Measurements from ENCODE around the gene FCHSD1.

The FCHSD1 gene

DNA sequence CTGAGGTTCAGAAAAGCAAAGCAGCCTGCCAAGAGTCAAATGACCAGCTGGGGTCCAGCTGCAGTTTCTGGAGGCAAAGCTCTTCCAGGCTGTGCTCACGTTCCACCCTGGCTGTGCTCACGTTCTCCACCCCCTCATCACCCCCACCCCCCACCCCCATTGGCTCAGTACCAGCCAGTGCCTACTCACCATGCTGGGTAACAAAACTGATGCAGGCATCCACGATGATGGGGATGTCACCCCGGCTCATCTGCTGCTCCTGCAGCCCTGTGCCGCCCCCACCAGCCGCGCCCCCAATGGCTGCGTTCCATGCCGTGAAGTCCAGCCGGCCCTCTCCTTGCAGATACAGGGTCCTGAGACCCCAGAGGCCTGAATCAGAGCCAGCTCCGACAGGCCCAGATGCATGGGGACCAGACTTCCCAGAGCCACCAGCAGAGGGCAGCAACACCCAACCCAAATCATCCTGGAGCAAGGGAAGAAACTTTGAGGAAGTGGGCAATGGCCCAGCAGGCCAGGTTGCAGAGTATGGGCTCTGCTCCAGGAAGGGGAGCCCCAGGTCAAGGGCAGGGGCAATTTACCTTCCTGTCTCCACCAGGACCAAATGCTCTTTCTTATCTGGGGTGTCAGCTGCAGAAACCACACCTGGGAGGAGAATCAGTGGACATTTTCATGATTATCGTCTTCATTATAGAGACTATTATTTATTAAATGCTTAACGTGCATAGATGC lies 13.7 kb upstream of the FCHSD1 start:
- Histone ChIP-seq H3K4me2 (ENCODE audit: low read depth, low read length, poor library complexity, severe bottlenecking) (peak overlapping the region; percentile 16), H3K79me2 (ENCODE audit: insufficient read depth, low read length) (no peaks in the 10 kb centered on the region), H3F3A (ENCODE audit: low read depth) (no peaks in the 10 kb centered on the region)

DNA sequence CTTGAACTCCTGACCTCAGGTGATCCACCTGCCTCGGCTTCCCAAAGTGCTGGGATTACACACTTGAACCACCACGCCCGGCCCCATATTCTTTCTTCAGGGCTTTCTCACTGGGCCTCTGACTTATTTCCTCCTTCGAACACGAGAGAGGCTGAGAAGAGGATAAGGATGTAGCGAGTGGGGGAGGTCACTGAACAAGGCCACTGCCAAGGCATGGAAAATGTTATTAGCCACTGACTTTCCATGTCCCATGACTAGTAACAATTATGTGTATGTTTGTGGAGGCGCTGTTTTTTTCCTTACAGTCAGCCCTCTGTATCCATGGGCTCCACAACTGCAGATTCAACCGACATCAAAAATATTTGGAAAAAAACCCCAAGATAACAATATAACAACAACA lies 12.3 kb upstream of the FCHSD1 start:
- H3K36me3 ChIP-seq (ENCODE audit: insufficient read depth, low read length) = no peaks in the 10 kb centered on the region
- H3K9ac ChIP-seq (ENCODE audit: low read depth, low read length, poor library complexity, severe bottlenecking) = no peak overlapping the region
- no peak for TF ChIP-seq EZH2phosphoT487 (IDR thresholded peaks at IDR 0.05; ENCODE audit: borderline replicate concordance)
- TF ChIP-seq, protein P1, sequence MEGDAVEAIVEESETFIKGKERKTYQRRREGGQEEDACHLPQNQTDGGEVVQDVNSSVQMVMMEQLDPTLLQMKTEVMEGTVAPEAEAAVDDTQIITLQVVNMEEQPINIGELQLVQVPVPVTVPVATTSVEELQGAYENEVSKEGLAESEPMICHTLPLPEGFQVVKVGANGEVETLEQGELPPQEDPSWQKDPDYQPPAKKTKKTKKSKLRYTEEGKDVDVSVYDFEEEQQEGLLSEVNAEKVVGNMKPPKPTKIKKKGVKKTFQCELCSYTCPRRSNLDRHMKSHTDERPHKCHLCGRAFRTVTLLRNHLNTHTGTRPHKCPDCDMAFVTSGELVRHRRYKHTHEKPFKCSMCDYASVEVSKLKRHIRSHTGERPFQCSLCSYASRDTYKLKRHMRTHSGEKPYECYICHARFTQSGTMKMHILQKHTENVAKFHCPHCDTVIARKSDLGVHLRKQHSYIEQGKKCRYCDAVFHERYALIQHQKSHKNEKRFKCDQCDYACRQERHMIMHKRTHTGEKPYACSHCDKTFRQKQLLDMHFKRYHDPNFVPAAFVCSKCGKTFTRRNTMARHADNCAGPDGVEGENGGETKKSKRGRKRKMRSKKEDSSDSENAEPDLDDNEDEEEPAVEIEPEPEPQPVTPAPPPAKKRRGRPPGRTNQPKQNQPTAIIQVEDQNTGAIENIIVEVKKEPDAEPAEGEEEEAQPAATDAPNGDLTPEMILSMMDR (conservative IDR thresholded peaks at IDR 0.05; ENCODE audit: low read length) = no peak

More for the DNA sequence above, 13.7 kb upstream of the FCHSD1 start:
- TF ChIP-seq EZH2phosphoT487 (IDR thresholded peaks at IDR 0.05; ENCODE audit: borderline replicate concordance) = no peak
- TF ChIP-seq, protein P1 (conservative IDR thresholded peaks at IDR 0.05; ENCODE audit: low read length) = peak; percentile 87
- H3K9me2 ChIP-seq (replicated peaks; ENCODE audit: low read depth, low read length) = no peaks in the 10 kb centered on the region
- H4K20me1 ChIP-seq (ENCODE audit: insufficient read depth, low read length, poor library complexity, severe bottlenecking) = no peaks in the 10 kb centered on the region
- no peak overlapping the region for H3K9ac ChIP-seq (ENCODE audit: low read depth, low read length, poor library complexity, severe bottlenecking)
- H3K4me3 ChIP-seq (ENCODE audit: low read length, poor library complexity, severe bottlenecking) = no peak overlapping the region
- no peaks in the 10 kb centered on the region for H3K9me3 ChIP-seq (ENCODE audit: insufficient read depth, low read depth, low read length)
- no peaks in the 10 kb centered on the region for H3K27me3 ChIP-seq (ENCODE audit: insufficient read depth, low read length, poor library complexity, severe bottlenecking)
- H2AFZ ChIP-seq (ENCODE audit: low read length) = peak overlapping the region; percentile 72
- no peaks in the 10 kb centered on the region for H3K4me1 ChIP-seq (ENCODE audit: insufficient read depth, low read length, poor library complexity, severe bottlenecking)
- no peaks in the 10 kb centered on the region for H3K36me3 ChIP-seq (ENCODE audit: insufficient read depth, low read length)

DNA sequence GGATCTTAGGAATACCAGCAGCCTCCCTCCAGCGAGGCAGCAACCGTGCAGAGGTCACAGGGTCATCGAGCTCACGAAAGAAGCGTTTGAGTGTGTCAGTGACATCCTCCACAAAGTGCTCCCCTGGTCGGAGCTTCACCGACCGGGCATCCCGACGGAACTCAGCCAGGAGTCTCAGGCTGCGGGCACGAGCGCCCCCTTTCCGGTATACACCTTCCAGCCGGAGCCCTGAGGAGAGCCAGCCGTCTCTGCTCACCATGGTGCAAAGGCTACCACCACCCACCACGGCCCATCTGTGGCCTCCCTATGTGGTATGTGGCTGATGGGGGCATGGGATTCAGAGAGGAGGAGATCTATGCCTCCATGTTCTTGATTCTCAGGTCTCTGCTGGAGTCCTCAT lies 10.8 kb upstream of the FCHSD1 start:
- TF ChIP-seq EZH2phosphoT487 (IDR thresholded peaks at IDR 0.05; ENCODE audit: borderline replicate concordance) = no peak
- TF ChIP-seq, protein P1 (conservative IDR thresholded peaks at IDR 0.05; ENCODE audit: low read length) = no peak
- H3K4me3 ChIP-seq (ENCODE audit: low read length, poor library complexity, severe bottlenecking) = no peak overlapping the region

More for the DNA sequence above, 12.3 kb upstream of the FCHSD1 start:
- Histone ChIP-seq H3K9me2 (replicated peaks; ENCODE audit: low read depth, low read length) (no peaks in the 10 kb centered on the region), H3K4me3 (ENCODE audit: low read length, poor library complexity, severe bottlenecking) (no peak overlapping the region), H3K4me2 (ENCODE audit: low read depth, low read length, poor library complexity, severe bottlenecking) (no peak overlapping the region), H3K4me1 (ENCODE audit: insufficient read depth, low read length, poor library complexity, severe bottlenecking) (no peaks in the 10 kb centered on the region), H3F3A (ENCODE audit: low read depth) (no peaks in the 10 kb centered on the region), H2AFZ (ENCODE audit: low read length) (no peak overlapping the region), H3K79me2 (ENCODE audit: insufficient read depth, low read length) (no peaks in the 10 kb centered on the region), H3K27me3 (ENCODE audit: insufficient read depth, low read length, poor library complexity, severe bottlenecking) (no peaks in the 10 kb centered on the region), H3K9me3 (ENCODE audit: insufficient read depth, low read depth, low read length) (no peaks in the 10 kb centered on the region), H4K20me1 (ENCODE audit: insufficient read depth, low read length, poor library complexity, severe bottlenecking) (no peaks in the 10 kb centered on the region)

More for the DNA sequence above, 10.8 kb upstream of the FCHSD1 start:
- H2AFZ ChIP-seq (ENCODE audit: low read length) = no peak overlapping the region
- no peak overlapping the region for H3K9ac ChIP-seq (ENCODE audit: low read depth, low read length, poor library complexity, severe bottlenecking)
- H3K27me3 ChIP-seq (ENCODE audit: insufficient read depth, low read length, poor library complexity, severe bottlenecking) = no peaks in the 10 kb centered on the region
- no peaks in the 10 kb centered on the region for H3K9me3 ChIP-seq (ENCODE audit: insufficient read depth, low read depth, low read length)
- no peaks in the 10 kb centered on the region for H3K79me2 ChIP-seq (ENCODE audit: insufficient read depth, low read length)
- H3K4me2 ChIP-seq (ENCODE audit: low read depth, low read length, poor library complexity, severe bottlenecking) = no peak overlapping the region
- no peaks in the 10 kb centered on the region for H3F3A ChIP-seq (ENCODE audit: low read depth)
- no peaks in the 10 kb centered on the region for H4K20me1 ChIP-seq (ENCODE audit: insufficient read depth, low read length, poor library complexity, severe bottlenecking)
- no peaks in the 10 kb centered on the region for H3K36me3 ChIP-seq (ENCODE audit: insufficient read depth, low read length)
- H3K4me1 ChIP-seq (ENCODE audit: insufficient read depth, low read length, poor library complexity, severe bottlenecking) = no peaks in the 10 kb centered on the region
- no peaks in the 10 kb centered on the region for H3K9me2 ChIP-seq (replicated peaks; ENCODE audit: low read depth, low read length)

Data from Loucy (cell line).